Mesenchymal stem cell (in vitro differentiated cells and primary cell): ENCODE data around the gene KRT24.

ENCODE experiments used
- DNase-seq: peaks from one replicate; pipeline ENCODE4 v3.0.0-alpha.2; 2013
- H2AFZ ChIP-seq: one replicate; pipeline ENCODE4 v1.6.1; 2013; ENCODE audit warnings: low read depth, mild to moderate bottlenecking, control low read depth, inconsistent platforms, low read length, moderate library complexity
- H2AK5ac ChIP-seq: 2 replicates; pipeline ENCODE4 v1.6.1; 2013; ENCODE audit warnings: low read length, moderate library complexity, mild to moderate bottlenecking, inconsistent platforms; ENCODE audit not compliant: severe bottlenecking
- H2BK120ac ChIP-seq: one replicate; pipeline ENCODE4 v1.6.1; 2013; ENCODE audit warnings: low read depth, mild to moderate bottlenecking, inconsistent platforms, low read length, moderate library complexity
- H2BK12ac ChIP-seq, 2 experiments: one replicate each; pipeline ENCODE4 v1.6.1; 2013; ENCODE audit warnings: inconsistent platforms in 2 of 2, low read length in 2 of 2, mild to moderate bottlenecking in 2 of 2, moderate library complexity in 2 of 2, control low read depth in 1 of 2
- H2BK15ac ChIP-seq: one replicate; pipeline ENCODE4 v1.6.1; 2013; ENCODE audit warnings: mild to moderate bottlenecking, low read depth, inconsistent platforms; ENCODE audit not compliant: poor library complexity, severe bottlenecking
- H2BK5ac ChIP-seq: 2 replicates; pipeline ENCODE4 v1.6.1; 2013; ENCODE audit warnings: low read depth, mild to moderate bottlenecking, low read length, control low read depth, inconsistent platforms; ENCODE audit not compliant: poor library complexity, severe bottlenecking
- H3K14ac ChIP-seq, 2 experiments: one replicate each; pipeline ENCODE4 v1.6.1; 2013; ENCODE audit warnings: inconsistent platforms in 2 of 2, low read length in 2 of 2, control low read depth in 1 of 2, mild to moderate bottlenecking in 1 of 2, moderate library complexity in 1 of 2
- H3K18ac ChIP-seq, 2 experiments: one replicate each; pipeline ENCODE4 v1.6.1; 2013; ENCODE audit warnings: inconsistent platforms in 2 of 2, low read length in 2 of 2, control low read depth in 1 of 2, low read depth in 1 of 2, mild to moderate bottlenecking in 1 of 2
- H3K23ac ChIP-seq, 2 experiments: one replicate each; pipeline ENCODE4 v1.6.1; 2013; ENCODE audit warnings: inconsistent platforms in 2 of 2, low read length in 2 of 2, mild to moderate bottlenecking in 2 of 2, moderate library complexity in 2 of 2, control low read depth in 1 of 2
- H3K27ac ChIP-seq: 2 replicates; pipeline ENCODE4 v1.5.1; 2013; ENCODE audit warnings: mild to moderate bottlenecking, moderate library complexity, low read length, control low read depth, inconsistent platforms; ENCODE audit not compliant: poor library complexity, severe bottlenecking
- H3K27me3 ChIP-seq, 2 experiments: 2 replicates each; pipeline versions ENCODE4 v1.6.1 to v1.7.0; 2013; ENCODE audit warnings: low read length in 2 of 2, mild to moderate bottlenecking in 2 of 2, moderate library complexity in 2 of 2, control low read depth in 1 of 2, inconsistent platforms in 1 of 2; ENCODE audit not compliant: control insufficient read depth in 1 of 2, insufficient read depth in 1 of 2
- H3K36me3 ChIP-seq, 2 experiments: 2 replicates each; pipeline versions ENCODE4 v1.6.1 to v1.7.0; 2013; ENCODE audit warnings: low read length in 2 of 2, control low read depth in 1 of 2, inconsistent platforms in 1 of 2, low read depth in 1 of 2, mild to moderate bottlenecking in 1 of 2; ENCODE audit not compliant: insufficient read depth in 2 of 2, control insufficient read depth in 1 of 2
- H3K4ac ChIP-seq, 2 experiments: one replicate each; pipeline ENCODE4 v1.6.1; 2013; ENCODE audit warnings: inconsistent platforms in 2 of 2, low read length in 2 of 2, mild to moderate bottlenecking in 2 of 2, moderate library complexity in 2 of 2, control low read depth in 1 of 2, low read depth in 1 of 2
- H3K4me1 ChIP-seq: 2 replicates; pipeline ENCODE4 v1.6.1; 2013; ENCODE audit warnings: low read depth, low read length, control low read depth; ENCODE audit not compliant: control insufficient read depth, insufficient read depth
- H3K4me2 ChIP-seq: 2 replicates; pipeline ENCODE4 v1.6.1; 2013; ENCODE audit warnings: low read length, mild to moderate bottlenecking, inconsistent platforms; ENCODE audit not compliant: poor library complexity, severe bottlenecking
- H3K4me3 ChIP-seq, 2 experiments: 2 replicates each; pipeline versions ENCODE4 v1.5.1 to v1.7.0; 2013; ENCODE audit warnings: low read length in 2 of 2, mild to moderate bottlenecking in 2 of 2, control low read depth in 1 of 2, low read depth in 1 of 2; ENCODE audit not compliant: insufficient read depth in 1 of 2
- H3K79me1 ChIP-seq: replicated peaks from 2 replicates; pipeline ENCODE4 v1.6.1; 2013; ENCODE audit warnings: mild to moderate bottlenecking, control low read depth, low read length, inconsistent platforms; ENCODE audit not compliant: poor library complexity, severe bottlenecking
- H3K9ac ChIP-seq: 2 replicates; pipeline ENCODE4 v1.7.0; 2013; ENCODE audit warnings: mild to moderate bottlenecking, low read length, moderate library complexity
- H3K9me3 ChIP-seq: 2 replicates; pipeline ENCODE4 v1.7.0; 2013; ENCODE audit warnings: mild to moderate bottlenecking, low read length; ENCODE audit not compliant: control insufficient read depth
- H4K8ac ChIP-seq: one replicate; pipeline ENCODE4 v1.6.1; 2013; ENCODE audit warnings: inconsistent platforms, mild to moderate bottlenecking, low read length, moderate library complexity
- H4K91ac ChIP-seq: one replicate; pipeline ENCODE4 v1.6.1; 2013; ENCODE audit warnings: mild to moderate bottlenecking, low read length, inconsistent platforms
- WGBS: methylation state at CpG from one replicate; pipeline ENCODE4 v1.1.7; 2013; ENCODE audit warnings: mixed read lengths; 5-methylcytosine and 5-hydroxymethylcytosine counted together

Gene KRT24

DNA sequence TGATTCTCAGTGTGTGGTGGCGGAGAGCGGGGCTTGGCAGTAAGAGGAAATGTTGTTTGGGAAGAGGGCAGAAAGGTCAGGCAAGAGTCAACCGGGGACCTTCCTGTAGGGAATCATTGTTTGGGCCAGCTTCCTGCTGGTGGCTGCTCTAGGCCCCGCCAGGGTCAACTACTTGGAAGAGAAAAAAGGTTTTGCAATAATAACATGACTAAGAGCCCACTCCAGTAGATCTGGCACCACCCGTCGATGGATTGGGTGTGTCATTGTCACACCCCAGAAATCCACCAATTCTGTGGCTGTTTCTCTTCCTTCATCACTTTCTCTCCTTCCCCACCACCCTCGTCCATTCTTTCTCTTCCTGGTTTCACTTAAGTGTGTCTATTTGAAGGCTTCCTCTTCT, 4.2 kb upstream of the KRT24 start:
- peaks cover 2% of the 10 kb centered on the region for H3K4me1 ChIP-seq
- no peak overlapping the region for H3K27ac ChIP-seq
- H3K4me2 ChIP-seq = no peak overlapping the region
- H3K4me3 ChIP-seq = peak overlapping the region in 1 of 2 experiments; percentile 22
- no peak overlapping the region for H3K4ac ChIP-seq
- 40% methylated on average over 6 of the region's 7 CpGs for WGBS
- H3K23ac ChIP-seq = no peak overlapping the region
- no peak overlapping the region for H2BK5ac ChIP-seq
- H3K27me3 ChIP-seq = no peaks in the 10 kb centered on the region
- H2BK12ac ChIP-seq = no peak overlapping the region
- no peaks in the 10 kb centered on the region for H3K36me3 ChIP-seq
- H2AK5ac ChIP-seq = no peak overlapping the region
- no peak overlapping the region for H4K8ac ChIP-seq
- H3K18ac ChIP-seq = no peak overlapping the region
- H3K9ac ChIP-seq = peak overlapping the region; percentile 50
- no peaks in the 10 kb centered on the region for H3K79me1 ChIP-seq
- H2BK120ac ChIP-seq = no peak overlapping the region
- H3K9me3 ChIP-seq = no peaks in the 10 kb centered on the region
- no peak for DNase-seq
- no peak overlapping the region for H2BK15ac ChIP-seq
- H4K91ac ChIP-seq = no peak overlapping the region
- no peak overlapping the region for H3K14ac ChIP-seq
- no peak overlapping the region for H2AFZ ChIP-seq

DNA sequence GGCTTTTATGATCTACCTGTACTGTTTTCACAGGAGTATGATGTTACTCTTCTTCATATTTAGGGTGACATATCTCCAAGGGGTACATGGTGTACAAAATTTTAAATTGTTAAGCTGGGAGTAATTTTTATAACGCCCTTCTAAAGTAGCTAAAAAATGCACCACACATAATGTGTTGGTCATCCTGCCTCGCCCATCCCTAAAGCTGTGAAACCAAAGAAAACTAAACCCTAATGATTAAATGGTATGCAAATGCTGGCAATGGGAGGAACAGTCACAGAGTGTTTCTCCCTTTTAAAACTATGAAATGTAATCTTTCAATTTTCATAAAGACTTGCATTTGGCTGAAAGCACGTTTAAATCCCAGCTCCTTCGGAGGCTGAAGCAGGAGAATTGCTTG, 2.0 kb upstream of the KRT24 start:
- Histone ChIP-seq H3K4ac (no peak overlapping the region), H2BK15ac (no peak overlapping the region), H4K8ac (no peak overlapping the region), H3K4me3 (no peak overlapping the region), H3K27ac (no peak overlapping the region), H3K9ac (no peak overlapping the region), H2AK5ac (no peak overlapping the region), H2AFZ (no peak overlapping the region), H3K4me2 (no peak overlapping the region), H2BK12ac (no peak overlapping the region), H3K18ac (no peak overlapping the region), H3K14ac (no peak overlapping the region), H2BK5ac (no peak overlapping the region), H2BK120ac (no peak overlapping the region), H3K36me3 (no peaks in the 10 kb centered on the region), H3K23ac (no peak overlapping the region), H3K79me1 (no peaks in the 10 kb centered on the region), H4K91ac (no peak overlapping the region), H3K9me3 (no peaks in the 10 kb centered on the region), H3K27me3 (no peaks in the 10 kb centered on the region), H3K4me1 (peaks cover 2% of the 10 kb centered on the region)
- 73% methylated on average over 2 of the region's 4 CpGs for WGBS
- DNase-seq = no peak

DNA sequence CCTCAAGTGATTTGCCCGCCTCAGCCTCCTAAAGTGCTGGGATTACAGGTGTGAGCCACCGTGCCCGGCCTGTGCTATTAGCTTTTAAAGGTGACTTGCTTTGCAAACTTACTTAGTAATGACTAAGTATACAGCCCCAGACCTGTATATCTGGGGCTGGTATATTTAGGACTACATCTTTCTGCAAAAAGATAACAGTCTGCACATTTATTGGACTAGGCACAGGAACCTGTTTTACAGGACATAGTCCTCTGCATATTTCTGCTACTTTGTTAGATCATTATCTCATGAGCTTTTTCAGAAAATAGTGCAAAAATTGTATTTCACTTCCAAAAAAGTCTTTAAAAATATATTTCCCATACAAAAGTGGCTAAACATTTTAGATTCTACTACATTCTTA, 1.3 kb downstream of the KRT24 start:
- Histone ChIP-seq H3K36me3 (no peaks in the 10 kb centered on the region), H2BK5ac (no peak overlapping the region), H3K79me1 (no peaks in the 10 kb centered on the region), H3K9me3 (no peaks in the 10 kb centered on the region), H3K4ac (no peak overlapping the region), H2BK120ac (no peak overlapping the region), H4K91ac (no peak overlapping the region), H3K14ac (no peak overlapping the region), H2BK12ac (no peak overlapping the region), H3K27ac (no peak overlapping the region), H2BK15ac (no peak overlapping the region), H3K23ac (no peak overlapping the region), H3K4me2 (no peak overlapping the region), H3K27me3 (peaks cover 0 to 1% of the 10 kb centered on the region in 2 experiments), H2AK5ac (no peak overlapping the region), H2AFZ (no peak overlapping the region), H3K9ac (no peak overlapping the region), H3K4me1 (peaks cover 2% of the 10 kb centered on the region), H3K18ac (no peak overlapping the region), H3K4me3 (no peak overlapping the region), H4K8ac (no peak overlapping the region)
- WGBS = 100% methylated on average over 3 of the region's 3 CpGs
- DNase-seq = no peak

DNA sequence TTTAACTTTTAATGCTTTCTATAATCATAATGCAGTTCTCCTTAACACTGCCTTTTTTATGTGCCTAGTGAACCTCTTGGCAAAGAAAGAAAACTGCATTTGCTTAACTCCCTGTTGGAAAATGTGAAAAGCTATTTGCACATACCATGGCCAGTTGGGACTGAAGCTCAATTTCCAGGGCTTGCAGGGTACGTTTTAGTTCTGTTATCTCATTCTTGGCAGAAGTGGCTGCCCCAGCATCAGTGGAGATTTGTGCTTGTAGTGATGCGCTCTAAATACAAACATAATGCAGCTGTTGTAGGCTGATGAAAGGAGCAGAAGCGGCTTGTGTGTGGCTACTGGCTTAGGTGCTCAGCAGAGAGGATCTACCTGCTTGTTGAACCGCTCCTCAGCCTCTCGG, 3.7 kb downstream of the KRT24 start:
- H2BK120ac ChIP-seq = no peak overlapping the region
- no peak overlapping the region for H4K91ac ChIP-seq
- H3K14ac ChIP-seq = no peak overlapping the region
- no peak overlapping the region for H3K4me2 ChIP-seq
- no peaks in the 10 kb centered on the region for H3K79me1 ChIP-seq
- H3K36me3 ChIP-seq = no peaks in the 10 kb centered on the region
- H3K4ac ChIP-seq = no peak overlapping the region
- peaks cover 0 to 3% of the 10 kb centered on the region in 2 experiments for H3K27me3 ChIP-seq
- no peaks in the 10 kb centered on the region for H3K9me3 ChIP-seq
- peaks cover 10% of the 10 kb centered on the region for H3K4me1 ChIP-seq
- no peak overlapping the region for H3K18ac ChIP-seq
- no peak overlapping the region for H2BK12ac ChIP-seq
- peak overlapping the region; percentile 63 for H3K9ac ChIP-seq
- no peak overlapping the region for H2AFZ ChIP-seq
- DNase-seq = no peak
- H3K4me3 ChIP-seq = peak overlapping the region in 1 of 2 experiments; percentile 48
- H2BK5ac ChIP-seq = no peak overlapping the region
- H2AK5ac ChIP-seq = no peak overlapping the region
- H4K8ac ChIP-seq = no peak overlapping the region
- H2BK15ac ChIP-seq = no peak overlapping the region
- WGBS = 78% methylated on average over 5 of the region's 5 CpGs
- no peak overlapping the region for H3K23ac ChIP-seq
- no peak overlapping the region for H3K27ac ChIP-seq
